ENCODE data around the gene PIF1. TPM values are rescaled to one million over a fixed set of nuclear protein-coding genes. Genes with fewer than 3 reads are reported as not detected.
A peak's percentile ranks its signal among the peaks of the same experiment; 100 is the strongest.

PIF1 gene
- total RNA-seq, result 1 to 10 TPM in 3 of 4 donors, under 1 TPM in 1; 0.42 to 5.9 (median 1.5) TPM

- DNase-seq (ENCODE audit: low spot score in 2 of 2), result peak; percentile 93 to 94
- Histone ChIP-seq H3K36me3 (no peaks in the 10 kb centered on the region), H3K4me1 (peaks cover 24% of the 10 kb centered on the region), H3K9me3 (no peaks in the 10 kb centered on the region), H3K27ac (no peak within 1 kb of the TSS), H3K27me3 (peaks cover 5% of the 10 kb centered on the region), H3K4me3 (peak within 1 kb of the TSS; percentile 48)
- 7% methylated on average over 27 of the region's 35 CpGs for WGBS
- TF ChIP-seq POLR2A (IDR thresholded peaks at IDR 0.05), result no peak
- no peak for TF ChIP-seq CTCF (IDR thresholded peaks at IDR 0.05)
- peak in 1 of 3 donors; percentile 12 for TF ChIP-seq POLR2AphosphoS5 (IDR thresholded peaks at IDR 0.05)
These were observed at the start of gene PIF1 for GRCh38 chr15:64825431-64826294. TSS of gene PIF1 (minus strand) at chr15:64825647. CDS start at chr15:64824335, 1,312 bp downstream.

- no peak for DNase-seq (ENCODE audit: low spot score in 2 of 2)
- TF ChIP-seq EP300 (IDR thresholded peaks at IDR 0.05) (no peak), POLR2A (IDR thresholded peaks at IDR 0.05) (no peak), POLR2AphosphoS5 (IDR thresholded peaks at IDR 0.05) (no peak), CTCF (IDR thresholded peaks at IDR 0.05) (no peak)
- Histone ChIP-seq H3K4me1 (no peaks in the 10 kb centered on the region), H3K27me3 (no peaks in the 10 kb centered on the region), H3K4me3 (no peak overlapping the region), H3K36me3 (peaks cover 11% of the 10 kb centered on the region), H3K9me3 (no peaks in the 10 kb centered on the region), H3K27ac (no peak overlapping the region)
- 89% methylated on average over 9 of the region's 9 CpGs for WGBS
These were observed 44.9 kb upstream of the PIF1 start for GRCh38 chr15:64870353-64870752.

GRCh38 chr15:64869501-64869900, 44.1 kb upstream of the PIF1 start:
- H3K9me3 ChIP-seq, result no peaks in the 10 kb centered on the region
- H3K27me3 ChIP-seq, result no peaks in the 10 kb centered on the region
- no peak for DNase-seq (ENCODE audit: low spot score in 2 of 2)
- H3K27ac ChIP-seq, result no peak overlapping the region
- peaks cover 19% of the 10 kb centered on the region for H3K36me3 ChIP-seq
- H3K4me1 ChIP-seq, result no peaks in the 10 kb centered on the region
- no peak overlapping the region for H3K4me3 ChIP-seq
- TF ChIP-seq POLR2A (IDR thresholded peaks at IDR 0.05), result no peak
- no peak for TF ChIP-seq CTCF (IDR thresholded peaks at IDR 0.05)
- TF ChIP-seq POLR2AphosphoS5 (IDR thresholded peaks at IDR 0.05), result no peak
- TF ChIP-seq EP300 (IDR thresholded peaks at IDR 0.05), result no peak

GRCh38 chr15:64865998-64866520, 40.6 kb upstream of the PIF1 start:
- Histone ChIP-seq H3K36me3 (peaks cover 46% of the 10 kb centered on the region), H3K4me3 (no peak overlapping the region), H3K27me3 (no peaks in the 10 kb centered on the region), H3K9me3 (no peaks in the 10 kb centered on the region), H3K4me1 (no peaks in the 10 kb centered on the region), H3K27ac (no peak overlapping the region)
- TF ChIP-seq EP300 (IDR thresholded peaks at IDR 0.05), result no peak
- no peak for TF ChIP-seq POLR2A (IDR thresholded peaks at IDR 0.05)
- TF ChIP-seq CTCF (IDR thresholded peaks at IDR 0.05), result no peak
- no peak for TF ChIP-seq POLR2AphosphoS5 (IDR thresholded peaks at IDR 0.05)
- DNase-seq (ENCODE audit: low spot score in 2 of 2), result no peak
- WGBS, result 69% methylated on average over 4 of the region's 6 CpGs
